SK-N-SH treated with all-trans-retinoic acid at 6 μM for 48 hours (cell line): Measurements from ENCODE around the gene FNDC3B.

Experiments
- GLIS3 ChIP-seq: fragments of 250-450 bp; sonication (Bioruptor Pico); IDR thresholded peaks from 2 replicates; pipeline ENCODE4 v1.5.0; 2020; ENCODE audit warnings: mild to moderate bottlenecking, moderate library complexity
- PPARA ChIP-seq: fragments of 250-450 bp; sonication (Bioruptor Pico); IDR thresholded peaks from 2 replicates; pipeline ENCODE4 v1.5.0; 2020; ENCODE audit warnings: mild to moderate bottlenecking, borderline replicate concordance
- TF ChIP-seq, protein P1 (sequence below): fragments of 250-450 bp; sonication (Bioruptor Pico); IDR thresholded peaks from 2 replicates; pipeline ENCODE4 v1.8.0; 2020; ENCODE audit warnings: mild to moderate bottlenecking, moderate library complexity, borderline replicate concordance

DNA sequence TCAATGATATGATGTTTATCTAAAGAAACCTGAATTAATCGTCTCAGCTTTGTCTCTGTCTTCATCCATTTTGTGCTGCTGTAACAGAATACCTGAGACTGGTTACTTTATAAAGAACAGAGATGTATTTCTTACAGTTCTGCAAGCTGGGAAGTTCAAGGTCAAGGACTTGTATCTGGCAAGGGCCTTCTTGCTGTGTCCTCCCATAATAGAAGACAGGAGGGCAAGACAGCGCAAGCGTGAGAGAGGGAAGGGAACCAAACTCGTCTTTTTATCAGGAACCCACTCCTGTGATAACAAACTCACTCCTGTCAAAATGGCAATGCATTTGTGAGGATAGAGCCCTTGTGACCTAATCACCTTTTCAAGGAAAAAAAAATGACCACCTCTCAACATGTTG, 277.4 kb downstream of the FNDC3B start:
- TF ChIP-seq PPARA (CRISPR knock-in tag) (no peak), GLIS3 (CRISPR knock-in tag) (no peak)
- TF ChIP-seq, protein P1, sequence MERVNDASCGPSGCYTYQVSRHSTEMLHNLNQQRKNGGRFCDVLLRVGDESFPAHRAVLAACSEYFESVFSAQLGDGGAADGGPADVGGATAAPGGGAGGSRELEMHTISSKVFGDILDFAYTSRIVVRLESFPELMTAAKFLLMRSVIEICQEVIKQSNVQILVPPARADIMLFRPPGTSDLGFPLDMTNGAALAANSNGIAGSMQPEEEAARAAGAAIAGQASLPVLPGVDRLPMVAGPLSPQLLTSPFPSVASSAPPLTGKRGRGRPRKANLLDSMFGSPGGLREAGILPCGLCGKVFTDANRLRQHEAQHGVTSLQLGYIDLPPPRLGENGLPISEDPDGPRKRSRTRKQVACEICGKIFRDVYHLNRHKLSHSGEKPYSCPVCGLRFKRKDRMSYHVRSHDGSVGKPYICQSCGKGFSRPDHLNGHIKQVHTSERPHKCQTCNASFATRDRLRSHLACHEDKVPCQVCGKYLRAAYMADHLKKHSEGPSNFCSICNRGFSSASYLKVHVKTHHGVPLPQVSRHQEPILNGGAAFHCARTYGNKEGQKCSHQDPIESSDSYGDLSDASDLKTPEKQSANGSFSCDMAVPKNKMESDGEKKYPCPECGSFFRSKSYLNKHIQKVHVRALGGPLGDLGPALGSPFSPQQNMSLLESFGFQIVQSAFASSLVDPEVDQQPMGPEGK (CRISPR knock-in tag): no peak
